Colonic mucosa (tissue), 4 donors: ENCODE measurements around the gene DIO3. TPM values are rescaled to one million over a fixed set of nuclear protein-coding genes. Genes with fewer than 3 reads are reported as not detected.

ENCODE experiments used
- DNase-seq: peaks from one replicate; pipeline ENCODE4 v3.0.0-alpha.2; 2020
- H3K27ac ChIP-seq: fragments of 200-600 bp; one replicate; pipeline ENCODE4 v1.8.0; 2021
- H3K27me3 ChIP-seq: fragments of 200-600 bp; one replicate; pipeline ENCODE4 v1.8.0; 2021
- H3K36me3 ChIP-seq: fragments of 200-600 bp; one replicate; pipeline ENCODE4 v1.8.0; 2021
- H3K4me1 ChIP-seq: fragments of 200-600 bp; one replicate; pipeline ENCODE4 v1.8.0; 2021; ENCODE audit warnings: mild to moderate bottlenecking
- H3K4me3 ChIP-seq: fragments of 200-600 bp; one replicate; pipeline ENCODE4 v1.8.0; 2021
- H3K9ac ChIP-seq, 2 donors: one replicate each; pipeline ENCODE4 v1.7.0; 2013; ENCODE audit warnings: control low read depth in 2 of 2, low read depth in 2 of 2, low read length in 2 of 2
- H3K9me3 ChIP-seq: fragments of 200-600 bp; one replicate; pipeline ENCODE4 v1.8.0; 2021
- CTCF ChIP-seq: fragments of 200-600 bp; IDR thresholded peaks from one replicate; pipeline ENCODE4 v1.8.0; 2022; ENCODE audit warnings: antibody characterized with exemption, mild to moderate bottlenecking
- intact Hi-C: fragments of 100-400 bp; cut with DNase I; formaldehyde crosslinking; loops from one replicate; pipeline ENCODE4 v1.14.1; 2022
- total RNA-seq, 2 donors: library from RNA; stranded (reverse); fragmentation: NEBNext Ultra II Directional in 1 of 2; extraction: Animal tissue kit (Norgen Biotek cat#: 25700) in 1 of 2; gene quantifications; one replicate each; pipeline ENCODE4 v1.2.1, GENCODE V29; 2021
- donor health status: healthy.
- donor health status: DM: no; HTN: no; CAD: no.
- donor health status: DM: no; HTN: no; CAD: no.

Gene DIO3
- total RNA-seq, 2 donors from 2014 or later = 0.16 to 0.35 TPM

- Histone ChIP-seq H3K4me3 (no peak overlapping the region), H3K9ac (no peak overlapping the region), H3K27me3 (no peaks in the 10 kb centered on the region), H3K9me3 (no peaks in the 10 kb centered on the region), H3K4me1 (no peaks in the 10 kb centered on the region), H3K36me3 (no peaks in the 10 kb centered on the region), H3K27ac (no peak overlapping the region)
- no peak for TF ChIP-seq CTCF
- DNase-seq = peak; percentile 28
- intact Hi-C loops = no loop called here
These were observed 42.5 kb upstream of the DIO3 start for GRCh38 chr14:101518611-101519473.

GRCh38 chr14:101520621-101521472 is 40.4 kb upstream of the DIO3 start:
- no peak overlapping the region for H3K4me3 ChIP-seq
- no peak for DNase-seq
- H3K4me1 ChIP-seq = no peaks in the 10 kb centered on the region
- intact Hi-C loops = no loop called here
- no peak overlapping the region for H3K27ac ChIP-seq
- H3K27me3 ChIP-seq = no peaks in the 10 kb centered on the region
- no peaks in the 10 kb centered on the region for H3K36me3 ChIP-seq
- H3K9me3 ChIP-seq = no peaks in the 10 kb centered on the region
- H3K9ac ChIP-seq = no peak overlapping the region
- no peak for TF ChIP-seq CTCF

- no peaks in the 10 kb centered on the region for H3K4me1 ChIP-seq
- H3K4me3 ChIP-seq = no peak overlapping the region
- no peaks in the 10 kb centered on the region for H3K36me3 ChIP-seq
- no peaks in the 10 kb centered on the region for H3K9me3 ChIP-seq
- H3K27me3 ChIP-seq = no peaks in the 10 kb centered on the region
- no peak overlapping the region for H3K9ac ChIP-seq
- TF ChIP-seq CTCF = no peak
- DNase-seq = no peak
- H3K27ac ChIP-seq = no peak overlapping the region
- intact Hi-C loops = no loop called here
These were observed 39.8 kb upstream of the DIO3 start for GRCh38 chr14:101521473-101521915.

- intact Hi-C loops = no loop called here
- Histone ChIP-seq H3K9ac (no peak overlapping the region), H3K4me1 (no peaks in the 10 kb centered on the region), H3K36me3 (no peaks in the 10 kb centered on the region), H3K4me3 (no peak overlapping the region), H3K9me3 (no peaks in the 10 kb centered on the region), H3K27me3 (no peaks in the 10 kb centered on the region), H3K27ac (no peak overlapping the region)
- DNase-seq = no peak
- TF ChIP-seq CTCF = no peak
These were observed 39.3 kb upstream of the DIO3 start for GRCh38 chr14:101521978-101522377.

- no peak for TF ChIP-seq CTCF
- Histone ChIP-seq H3K4me1 (no peaks in the 10 kb centered on the region), H3K9ac (no peak overlapping the region), H3K27ac (no peak overlapping the region), H3K9me3 (no peaks in the 10 kb centered on the region), H3K4me3 (no peak overlapping the region), H3K36me3 (no peaks in the 10 kb centered on the region), H3K27me3 (no peaks in the 10 kb centered on the region)
- DNase-seq = no peak
- intact Hi-C loops = no loop called here
These were observed 35.4 kb upstream of the DIO3 start for GRCh38 chr14:101525640-101526527.
